OCI-LY1 (cell line): ENCODE data around the gene EML2.
A peak's percentile ranks its signal among the peaks of the same experiment; 100 is the strongest.

Source experiments
- H2AFZ ChIP-seq: fragments of 200-600 bp; sonication (generic), shearing (Covaris generic); 2 replicates; pipeline ENCODE4 v1.6.0; 2014; ENCODE audit warnings: antibody characterized with exemption, mild to moderate bottlenecking, low read length
- H3F3A ChIP-seq: fragments of 200-600 bp; sonication (generic), shearing (Covaris generic); 2 replicates; pipeline ENCODE4 v1.6.0; 2014; ENCODE audit warnings: mild to moderate bottlenecking, antibody characterized with exemption, low read length, moderate library complexity; ENCODE audit not compliant: insufficient read depth
- H3K27ac ChIP-seq: fragments of 200-600 bp; sonication (generic); 2 replicates; pipeline ENCODE4 v1.5.1; 2014; ENCODE audit warnings: low read length, mixed run types, mild to moderate bottlenecking, low read depth; ENCODE audit not compliant: poor library complexity, severe bottlenecking
- H3K27me3 ChIP-seq: fragments of 200-600 bp; sonication (generic); 2 replicates; pipeline ENCODE4 v1.6.0; 2014; ENCODE audit warnings: antibody characterized with exemption, mild to moderate bottlenecking, low read length, moderate library complexity; ENCODE audit not compliant: insufficient read depth
- H3K36me3 ChIP-seq: fragments of 200-600 bp; sonication (generic); 2 replicates; pipeline ENCODE4 v1.6.1; 2014; ENCODE audit warnings: mild to moderate bottlenecking, antibody characterized with exemption, low read length, moderate library complexity, mixed read lengths; ENCODE audit not compliant: insufficient read depth
- H3K4me1 ChIP-seq: fragments of 200-600 bp; sonication (generic); 2 replicates; pipeline ENCODE4 v1.5.1; 2014; ENCODE audit warnings: mild to moderate bottlenecking, low read length, moderate library complexity; ENCODE audit not compliant: insufficient read depth, severe bottlenecking
- H3K4me2 ChIP-seq: fragments of 200-600 bp; sonication (generic), shearing (Covaris generic); 2 replicates; pipeline ENCODE4 v1.6.1; 2014; ENCODE audit warnings: low read length
- H3K4me3 ChIP-seq: fragments of 200-600 bp; sonication (generic); 2 replicates; pipeline ENCODE4 v1.5.1; 2014; ENCODE audit warnings: low read length, low read depth, mild to moderate bottlenecking, mixed read lengths; ENCODE audit not compliant: poor library complexity, severe bottlenecking
- H3K79me2 ChIP-seq: fragments of 200-600 bp; shearing (Covaris generic); 2 replicates; pipeline ENCODE4 v1.6.1; 2016; ENCODE audit warnings: mixed run types, low read length, mixed read lengths; ENCODE audit not compliant: insufficient read depth
- H3K9ac ChIP-seq: fragments of 200-600 bp; sonication (generic), shearing (Covaris generic); 2 replicates; pipeline ENCODE4 v1.6.1; 2014; ENCODE audit warnings: mild to moderate bottlenecking, low read length, mixed read lengths
- H3K9me2 ChIP-seq: fragments of 200-600 bp; sonication (generic), shearing (Covaris generic); 2 replicates; pipeline ENCODE4 v1.6.1; 2014; ENCODE audit warnings: low read depth, mild to moderate bottlenecking, low read length, mixed read lengths
- H3K9me3 ChIP-seq: fragments of 200-600 bp; shearing (Covaris generic); 2 replicates; pipeline ENCODE4 v1.6.1; 2014; ENCODE audit warnings: low read length, mixed read lengths
- H4K20me1 ChIP-seq: fragments of 200-600 bp; sonication (generic), shearing (Covaris generic); 2 replicates; pipeline ENCODE4 v1.6.0; 2016; ENCODE audit warnings: mild to moderate bottlenecking, low read length; ENCODE audit not compliant: insufficient read depth
- CTCF ChIP-seq: fragments of 200-600 bp; sonication (generic), shearing (Covaris generic); IDR thresholded peaks from 2 replicates; pipeline ENCODE4 v1.5.1; 2017; ENCODE audit warnings: mild to moderate bottlenecking, antibody characterized with exemption, low read length, moderate library complexity, mixed read lengths
- EZH2 ChIP-seq: fragments of 200-600 bp; sonication (generic), shearing (Covaris generic); IDR thresholded peaks from 2 replicates; pipeline ENCODE4 v1.8.0; 2017; ENCODE audit warnings: borderline replicate concordance, mixed run types, mild to moderate bottlenecking, antibody characterized with exemption, low read length, moderate library complexity, mixed read lengths

Gene EML2

DNA sequence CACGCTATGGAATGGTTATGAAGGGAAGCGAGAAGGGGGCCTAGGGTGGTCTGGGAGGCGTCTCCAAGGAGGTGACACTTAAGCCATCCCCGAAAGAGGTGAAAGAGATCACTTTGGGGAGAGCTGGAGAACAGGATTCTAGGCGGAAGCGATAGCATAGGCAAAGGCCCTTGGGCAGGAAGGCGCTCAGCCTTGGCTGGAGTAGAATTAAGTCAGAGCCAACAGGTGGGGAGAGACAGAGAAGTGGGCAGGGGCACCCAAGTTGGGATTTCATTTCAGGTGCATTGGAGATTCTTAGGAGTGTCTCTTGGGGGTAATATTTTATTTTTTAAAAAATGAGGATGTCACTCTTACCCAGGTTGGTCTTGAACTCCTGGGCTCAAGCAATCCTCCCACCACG is 42.9 kb upstream of the EML2 start:
- Histone ChIP-seq H4K20me1 (no peaks in the 10 kb centered on the region), H3K4me1 (peaks cover 24% of the 10 kb centered on the region), H3K4me2 (peak overlapping the region; percentile 76), H3K9me2 (no peaks in the 10 kb centered on the region), H3K79me2 (no peaks in the 10 kb centered on the region), H2AFZ (no peak overlapping the region), H3K27me3 (no peaks in the 10 kb centered on the region), H3K36me3 (peaks cover 36% of the 10 kb centered on the region), H3K9me3 (no peaks in the 10 kb centered on the region), H3F3A (no peaks in the 10 kb centered on the region), H3K4me3 (peak overlapping the region; percentile 53), H3K27ac (no peak overlapping the region), H3K9ac (peak overlapping the region; percentile 54; the same call in 1 of the 2 replicates)
- TF ChIP-seq CTCF (no peak), EZH2 (no peak)

DNA sequence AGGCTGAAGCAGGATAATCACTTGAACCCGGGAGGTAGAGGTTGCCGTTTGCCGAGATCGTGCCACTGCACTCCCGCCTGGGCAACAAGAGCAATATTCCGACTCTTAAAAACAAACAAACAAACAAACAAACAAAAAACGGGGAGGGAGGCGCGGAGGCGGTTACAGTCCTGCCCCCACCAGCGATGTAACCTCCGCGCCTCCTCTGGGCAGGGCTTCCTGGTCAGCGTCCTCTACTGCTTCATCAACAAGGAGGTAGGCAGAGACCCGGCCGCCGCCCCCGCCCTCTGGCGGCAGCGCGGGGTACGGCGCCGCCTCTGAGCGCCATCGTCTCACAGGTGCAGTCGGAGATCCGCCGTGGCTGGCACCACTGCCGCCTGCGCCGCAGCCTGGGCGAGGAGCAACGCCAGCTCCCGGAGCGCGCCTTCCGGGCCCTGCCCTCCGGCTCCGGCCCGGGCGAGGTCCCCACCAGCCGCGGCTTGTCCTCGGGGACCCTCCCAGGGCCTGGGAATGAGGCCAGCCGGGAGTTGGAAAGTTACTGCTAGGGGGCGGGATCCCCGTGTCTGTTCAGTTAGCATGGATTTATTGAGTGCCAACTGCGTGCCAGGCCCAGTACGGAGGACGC is 42.3 kb upstream of the EML2 start:
- Histone ChIP-seq H3K9me3 (no peaks in the 10 kb centered on the region), H3K79me2 (no peaks in the 10 kb centered on the region), H4K20me1 (no peaks in the 10 kb centered on the region), H2AFZ (no peak overlapping the region), H3K9me2 (no peaks in the 10 kb centered on the region), H3K36me3 (peaks cover 31% of the 10 kb centered on the region), H3F3A (no peaks in the 10 kb centered on the region), H3K27me3 (no peaks in the 10 kb centered on the region), H3K27ac (no peak overlapping the region), H3K4me2 (peak overlapping the region; percentile 76), H3K4me1 (peaks cover 29% of the 10 kb centered on the region), H3K9ac (peak overlapping the region; percentile 54; the same call in 1 of the 2 replicates), H3K4me3 (peak overlapping the region; percentile 53)
- TF ChIP-seq CTCF, result peak; percentile 82
- no peak for TF ChIP-seq EZH2

DNA sequence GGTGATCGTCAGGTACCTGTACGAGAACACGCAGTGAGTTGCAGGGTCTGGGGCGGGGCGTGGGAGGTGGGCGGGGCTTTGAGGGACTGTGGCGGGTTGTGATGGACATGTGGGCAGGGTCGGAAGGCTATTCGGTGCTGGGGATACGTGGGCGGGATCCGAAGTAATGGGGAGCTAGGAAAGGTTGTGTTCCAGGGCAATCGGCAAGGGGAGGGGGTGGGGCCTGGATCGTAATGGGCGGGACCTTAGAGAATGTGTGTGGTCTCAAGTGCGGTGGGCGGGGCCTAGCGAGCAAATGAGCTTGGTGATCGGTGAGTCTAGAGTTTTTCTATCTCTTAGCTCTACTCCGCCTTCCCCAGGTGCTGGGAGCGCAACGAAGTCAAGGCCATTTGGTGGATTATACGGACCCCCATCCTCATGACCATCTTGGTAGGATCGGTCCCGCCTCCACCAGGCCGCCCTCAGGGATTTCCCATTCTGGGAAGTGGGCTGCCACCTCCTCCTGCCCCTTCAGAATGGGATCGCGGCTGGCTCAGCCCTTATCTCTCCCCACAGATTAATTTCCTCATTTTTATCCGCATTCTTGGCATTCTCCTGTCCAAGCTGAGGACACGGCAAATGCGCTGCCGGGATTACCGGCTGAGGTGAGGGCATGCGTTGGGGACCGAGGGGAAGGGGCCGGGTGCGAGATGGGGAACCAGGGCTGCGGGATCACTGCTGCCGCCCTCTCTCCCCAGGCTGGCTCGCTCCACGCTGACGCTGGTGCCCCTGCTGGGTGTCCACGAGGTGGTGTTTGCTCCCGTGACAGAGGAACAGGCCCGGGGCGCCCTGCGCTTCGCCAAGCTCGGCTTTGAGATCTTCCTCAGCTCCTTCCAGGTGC is 38.4 kb upstream of the EML2 start:
- Histone ChIP-seq H3K4me1 (peaks cover 34% of the 10 kb centered on the region), H3K27me3 (no peaks in the 10 kb centered on the region), H3K9ac (peak overlapping the region; percentile 41; the same call in 1 of the 2 replicates), H3K27ac (no peak overlapping the region), H3K36me3 (no peaks in the 10 kb centered on the region), H3K4me3 (peak overlapping the region; percentile 52), H3K9me2 (no peaks in the 10 kb centered on the region), H3K79me2 (no peaks in the 10 kb centered on the region), H3K9me3 (no peaks in the 10 kb centered on the region), H4K20me1 (no peaks in the 10 kb centered on the region), H3K4me2 (peak overlapping the region; percentile 66), H2AFZ (no peak overlapping the region), H3F3A (no peaks in the 10 kb centered on the region)
- TF ChIP-seq CTCF (no peak; the same call in 1 of the 2 replicates), EZH2 (no peak)
